HepG2 (cell line): ENCODE data around the gene ZNF174. TPM values are rescaled to one million over a fixed set of nuclear protein-coding genes. Genes with fewer than 3 reads are reported as not detected.

ENCODE experiments used
- ATAC-seq: fragments of 200-7000 bp; cut with Tn5 transposase; 3 replicates; pipeline ENCODE4 v1.9.1; 2020; ENCODE audit warnings: mild to moderate bottlenecking, moderate library complexity
- BruUV-seq: library from RNA; stranded (reverse); fragments of 400-500 nt; replicated peaks from 2 replicates; lab custom pipeline; 2021; lab: Mats Ljungman, UMichigan
- CTCF ChIA-PET: fragments of 300-600 bp; formaldehyde crosslinking; extraction: SDS; loops from one replicate; lab custom pipeline; 2021; ENCODE audit warnings: low total read pairs, inconsistent platforms, low intra/inter-chr PET ratio; lab: Yijun Ruan, JAX
- POLR2A ChIA-PET: fragments of 350-600 bp; sonication (Branson Sonifier 250); formaldehyde crosslinking; loops from one replicate; lab custom pipeline; 2020; ENCODE audit warnings: antibody characterized with exemption, inconsistent platforms; lab: Yijun Ruan, JAX
- DNase-seq: peaks from one replicate; pipeline ENCODE4 v3.0.0-alpha.2; 2015; ENCODE audit warnings: low spot score
- FAIRE-seq: peaks from 3 replicates; lab custom pipeline; 2011; peaks lifted over from hg19 to GRCh38; lab: Jason Lieb, UNC
- H2AFZ ChIP-seq: one replicate; pipeline ENCODE4 v1.6.1; 2011; ENCODE audit warnings: low read length, inconsistent platforms
- H3K27ac ChIP-seq: fragments of 300-600 bp; 3 replicates; pipeline ENCODE4 v1.8.0; 2011; ENCODE audit warnings: mixed run types, mild to moderate bottlenecking, mixed read lengths, low read length, inconsistent platforms; ENCODE audit not compliant: insufficient read depth; ENCODE audit errors: extremely low read length
- H3K27me3 ChIP-seq, 2 experiments: fragments of 200-600 bp in 1 of 2; 2 replicates in 1 of 2; 3 replicates in 1 of 2; pipeline versions ENCODE4 v1.6.0 to v1.8.0; 2011; ENCODE audit warnings: low read length in 2 of 2, mild to moderate bottlenecking in 2 of 2, moderate library complexity in 2 of 2, inconsistent platforms in 1 of 2; ENCODE audit not compliant: insufficient read depth in 2 of 2, control insufficient read depth in 1 of 2
- H3K36me3 ChIP-seq, 2 experiments: fragments of 200-600 bp in 1 of 2; replicated peaks in 1 of 2; 2 replicates in 1 of 2; 3 replicates in 1 of 2; pipeline versions ENCODE4 v1.5.1 to v1.8.0; 2011; ENCODE audit warnings: low read length in 2 of 2, inconsistent platforms in 1 of 2; ENCODE audit not compliant: insufficient read depth in 2 of 2, control insufficient read depth in 1 of 2
- H3K4me1 ChIP-seq: 2 replicates; pipeline ENCODE4 v1.5.1; 2012; ENCODE audit warnings: low read length, inconsistent platforms; ENCODE audit not compliant: insufficient read depth
- H3K4me2 ChIP-seq: 2 replicates; pipeline ENCODE4 v1.6.0; 2011; ENCODE audit warnings: low read depth, low read length, inconsistent platforms
- H3K4me3 ChIP-seq, 3 experiments: fragments of 200-600 bp in 1 of 3; sonication (generic), shearing (Covaris generic) in 1 of 3; replicated peaks in 1 of 3; 2 replicates each; pipeline ENCODE4 v1.5.1; 2011 to 2016; ENCODE audit warnings: low read length in 3 of 3, inconsistent platforms in 2 of 3, low read depth in 2 of 3, mild to moderate bottlenecking in 2 of 3, control low read depth in 1 of 3, mixed read lengths in 1 of 3; ENCODE audit not compliant: insufficient read depth in 1 of 3
- H3K79me2 ChIP-seq: one replicate; pipeline ENCODE4 v1.6.1; 2011; ENCODE audit warnings: low read length, inconsistent platforms; ENCODE audit not compliant: insufficient read depth
- H3K9ac ChIP-seq: 2 replicates; pipeline ENCODE4 v1.6.0; 2011; ENCODE audit warnings: mild to moderate bottlenecking, low read depth, low read length, inconsistent platforms; ENCODE audit not compliant: insufficient read depth
- H3K9me3 ChIP-seq: 2 replicates; pipeline ENCODE4 v1.5.1; 2012; ENCODE audit warnings: mild to moderate bottlenecking, low read length
- H4K20me1 ChIP-seq: 2 replicates; pipeline ENCODE4 v1.6.0; 2011; ENCODE audit warnings: inconsistent platforms, mild to moderate bottlenecking, low read length, moderate library complexity; ENCODE audit not compliant: insufficient read depth
- FOSL1 ChIP-seq: sonication (generic); formaldehyde crosslinking; IDR thresholded peaks from 2 replicates; pipeline ENCODE4 v1.9.0; 2021; ENCODE audit warnings: missing genetic modification reagents, borderline replicate concordance
- HNF4G ChIP-seq, 2 experiments: sonication (generic) in 1 of 2; formaldehyde crosslinking in 1 of 2; IDR thresholded peaks; 2 replicates each; pipeline versions ENCODE4 v1.4.0 to v1.6.1; 2011 to 2020; ENCODE audit warnings: borderline replicate concordance in 2 of 2, low read depth in 2 of 2, mild to moderate bottlenecking in 2 of 2, low read length in 1 of 2, missing genetic modification reagents in 1 of 2, moderate library complexity in 1 of 2
- ZNF441 ChIP-seq: sonication (generic); formaldehyde crosslinking; IDR thresholded peaks from 2 replicates; pipeline ENCODE4 v1.7.0; 2021; ENCODE audit warnings: missing genetic modification reagents, borderline replicate concordance
- WGBS: methylation state at CpG from one replicate; pipeline ENCODE4 v1.1.6; 2017; ENCODE audit warnings: low lambda C conversion rate; 5-methylcytosine and 5-hydroxymethylcytosine counted together
- in situ Hi-C: cut with HindIII; loops from 2 replicates; pipeline ENCODE4 v1.10.0; 2017; ENCODE audit warnings: low pct_unique_long_range_greater_than_20kb; ENCODE audit not compliant: extremely low pct_ligation_motif_present
- intact Hi-C: fragments of 100-400 bp; cut with micrococcal nuclease; formaldehyde crosslinking; loops from one replicate; pipeline ENCODE4 v1.10.0; 2022; ENCODE audit not compliant: unreplicated experiment
- polyA plus RNA-seq, 8 experiments: library from polyadenylated mRNA; depleted of rRNA in 3 of 8; stranded (reverse) in 7 of 8; unstranded in 1 of 8; fragments of >200 nt; fragmentation: Illumina TruSeq in 4 of 8; extraction: Trizol in 4 of 8; gene quantifications; 2 replicates each; pipeline versions ENCODE4 v1.2.1 to v1.2.3, GENCODE V29; 2011 to 2016; ENCODE audit warnings: low read depth in 4 of 8, missing spikeins in 1 of 8, mixed read lengths in 1 of 8; ENCODE audit not compliant: insufficient read depth in 1 of 8
- total RNA-seq, 5 experiments: library from RNA; depleted of rRNA; stranded (reverse); fragments of >200 nt; fragmentation: Illumina TruSeq; extraction: Trizol; gene quantifications; 2 replicates each; pipeline ENCODE4 v1.2.3, GENCODE V29; 2016; ENCODE audit warnings: low read depth in 1 of 5
- TF ChIP-seq, protein P1 (sequence below): sonication (generic); formaldehyde crosslinking; IDR thresholded peaks from 2 replicates; pipeline ENCODE4 v1.4.0; 2020; ENCODE audit warnings: low read depth, missing genetic modification reagents
- TF ChIP-seq, protein P2 (sequence below): sonication (generic); formaldehyde crosslinking; IDR thresholded peaks from 2 replicates; pipeline ENCODE4 v1.5.0; 2020; ENCODE audit warnings: missing genetic modification reagents

The ZNF174 gene
- total and polyA plus RNA-seq, 2 of the 13 experiments (the other 11 are each of a cell fraction or from before 2014, with no cell fraction given): 8.3 to 10.6 TPM

DNA sequence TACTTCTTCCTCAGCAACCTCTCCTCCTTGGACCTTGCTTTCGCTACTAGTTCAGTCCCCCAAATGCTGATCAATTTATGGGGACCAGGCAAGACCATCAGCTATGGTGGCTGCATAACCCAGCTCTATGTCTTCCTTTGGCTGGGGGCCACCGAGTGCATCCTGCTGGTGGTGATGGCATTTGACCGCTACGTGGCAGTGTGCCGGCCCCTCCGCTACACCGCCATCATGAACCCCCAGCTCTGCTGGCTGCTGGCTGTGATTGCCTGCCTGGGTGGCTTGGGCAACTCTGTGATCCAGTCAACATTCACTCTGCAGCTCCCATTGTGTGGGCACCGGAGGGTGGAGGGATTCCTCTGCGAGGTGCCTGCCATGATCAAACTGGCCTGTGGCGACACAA, 44.9 kb upstream of the ZNF174 start (continued):
- no peak for TF ChIP-seq HNF4G (IDR thresholded peaks at IDR 0.05; ENCODE audit: borderline replicate concordance, low read depth, low read length)
- no peak for TF ChIP-seq HNF4G (CRISPR knock-in tag; IDR thresholded peaks at IDR 0.05; ENCODE audit: borderline replicate concordance, low read depth)
- TF ChIP-seq ZNF441: no peak

DNA sequence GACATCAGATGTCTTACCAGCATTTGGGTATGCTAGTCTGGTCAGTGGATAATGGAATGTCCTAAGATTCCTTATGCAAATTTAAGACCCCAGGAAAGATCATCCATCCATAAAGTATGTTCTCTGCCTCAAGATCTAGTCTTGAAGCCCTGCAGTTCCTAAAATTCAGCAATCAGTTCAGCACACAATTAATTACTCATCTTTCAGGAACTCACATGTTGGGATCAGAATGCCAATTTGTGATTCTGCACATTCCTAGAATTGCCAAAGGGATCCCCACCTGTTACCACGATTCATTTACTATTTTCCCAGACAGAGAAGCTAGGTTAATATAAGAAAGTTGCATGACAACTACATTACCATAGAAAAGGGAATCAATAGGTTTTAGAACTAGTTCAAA, 42.1 kb upstream of the ZNF174 start:
- ChIA-PET POLR2A (no interaction called here), CTCF (no interaction called here)
- H3K4me2 ChIP-seq: no peak overlapping the region
- FAIRE-seq: no peak
- intact Hi-C loops: no loop called here
- no peak for TF ChIP-seq FOSL1 (CRISPR knock-in tag)
- TF ChIP-seq, protein P1, sequence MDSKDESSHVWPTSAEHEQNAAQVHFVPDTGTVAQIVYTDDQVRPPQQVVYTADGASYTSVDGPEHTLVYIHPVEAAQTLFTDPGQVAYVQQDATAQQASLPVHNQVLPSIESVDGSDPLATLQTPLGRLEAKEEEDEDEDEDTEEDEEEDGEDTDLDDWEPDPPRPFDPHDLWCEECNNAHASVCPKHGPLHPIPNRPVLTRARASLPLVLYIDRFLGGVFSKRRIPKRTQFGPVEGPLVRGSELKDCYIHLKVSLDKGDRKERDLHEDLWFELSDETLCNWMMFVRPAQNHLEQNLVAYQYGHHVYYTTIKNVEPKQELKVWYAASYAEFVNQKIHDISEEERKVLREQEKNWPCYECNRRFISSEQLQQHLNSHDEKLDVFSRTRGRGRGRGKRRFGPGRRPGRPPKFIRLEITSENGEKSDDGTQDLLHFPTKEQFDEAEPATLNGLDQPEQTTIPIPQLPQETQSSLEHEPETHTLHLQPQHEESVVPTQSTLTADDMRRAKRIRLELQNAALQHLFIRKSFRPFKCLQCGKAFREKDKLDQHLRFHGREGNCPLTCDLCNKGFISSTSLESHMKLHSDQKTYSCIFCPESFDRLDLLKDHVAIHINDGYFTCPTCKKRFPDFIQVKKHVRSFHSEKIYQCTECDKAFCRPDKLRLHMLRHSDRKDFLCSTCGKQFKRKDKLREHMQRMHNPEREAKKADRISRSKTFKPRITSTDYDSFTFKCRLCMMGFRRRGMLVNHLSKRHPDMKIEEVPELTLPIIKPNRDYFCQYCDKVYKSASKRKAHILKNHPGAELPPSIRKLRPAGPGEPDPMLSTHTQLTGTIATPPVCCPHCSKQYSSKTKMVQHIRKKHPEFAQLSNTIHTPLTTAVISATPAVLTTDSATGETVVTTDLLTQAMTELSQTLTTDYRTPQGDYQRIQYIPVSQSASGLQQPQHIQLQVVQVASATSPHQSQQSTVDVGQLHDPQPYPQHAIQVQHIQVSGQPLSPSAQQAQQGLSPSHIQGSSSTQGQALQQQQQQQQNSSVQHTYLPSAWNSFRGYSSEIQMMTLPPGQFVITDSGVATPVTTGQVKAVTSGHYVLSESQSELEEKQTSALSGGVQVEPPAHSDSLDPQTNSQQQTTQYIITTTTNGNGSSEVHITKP (CRISPR knock-in tag): no peak
- TF ChIP-seq, protein P2, sequence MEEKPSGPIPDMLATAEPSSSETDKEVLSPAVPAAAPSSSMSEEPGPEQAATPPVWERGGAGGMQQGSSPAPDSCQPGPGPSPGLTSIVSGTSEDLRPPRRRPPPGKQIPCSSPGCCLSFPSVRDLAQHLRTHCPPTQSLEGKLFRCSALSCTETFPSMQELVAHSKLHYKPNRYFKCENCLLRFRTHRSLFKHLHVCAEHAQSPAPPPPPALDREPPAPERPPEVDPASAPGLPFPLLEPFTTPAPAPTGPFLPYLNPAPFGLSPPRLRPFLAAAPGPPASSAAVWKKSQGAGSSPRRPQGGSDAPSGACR (CRISPR knock-in tag): no peak
- TF ChIP-seq, all 625 proteins: peak for 0
- no peak overlapping the region for H3K9ac ChIP-seq
- H3K36me3 ChIP-seq: no peaks in the 10 kb centered on the region
- no peaks in the 10 kb centered on the region for H3K79me2 ChIP-seq
- peaks cover 2 to 16% of the 10 kb centered on the region in 2 experiments; a peak in 3 of 5 replicates for H3K27me3 ChIP-seq
- no peak for DNase-seq
- H3K27ac ChIP-seq: no peak overlapping the region
- 0 out of 2 replicates have a peak, but pooled peaks cover 2% of the 10 kb centered on the region for H3K4me1 ChIP-seq
- H2AFZ ChIP-seq: no peak overlapping the region
- no peaks in the 10 kb centered on the region for H3K9me3 ChIP-seq
- BruUV-seq: no TSS peak
- no peak overlapping the region for H3K4me3 ChIP-seq
- H4K20me1 ChIP-seq: no peaks in the 10 kb centered on the region
- in situ Hi-C loops: no loop called here
- no peak for ATAC-seq
- 0% methylated on average over 1 of the region's 1 CpG for WGBS
